Keratinocyte (primary cell): Measurements from ENCODE around the gene SCYGR4. TPM values are rescaled to one million over a fixed set of nuclear protein-coding genes. Genes with fewer than 3 reads are reported as not detected.

ENCODE experiments used
- DNase-seq: peaks from one replicate; pipeline ENCODE4 v3.0.0-alpha.2; 2011; ENCODE audit warnings: low read depth, missing footprints, low spot score
- FAIRE-seq: peaks from 2 replicates; lab custom pipeline; 2011; peaks lifted over from hg19 to GRCh38; lab: Jason Lieb, UNC
- H2AFZ ChIP-seq: 2 replicates; pipeline ENCODE4 v1.6.0; 2012; ENCODE audit warnings: low read length, control low read depth, inconsistent platforms; ENCODE audit not compliant: control insufficient read depth
- H3K27ac ChIP-seq: 2 replicates; pipeline ENCODE4 v1.5.1; 2011; ENCODE audit warnings: low read length; ENCODE audit not compliant: control insufficient read depth, insufficient read depth
- H3K27me3 ChIP-seq: 3 replicates; pipeline ENCODE4 v1.6.0; 2011; ENCODE audit warnings: low read length; ENCODE audit not compliant: control insufficient read depth, insufficient read depth; ENCODE audit errors: extremely low read depth
- H3K36me3 ChIP-seq, 2 experiments: 2 replicates in 1 of 2; 3 replicates in 1 of 2; pipeline ENCODE4 v1.5.1; 2011; ENCODE audit warnings: low read length in 2 of 2, mild to moderate bottlenecking in 1 of 2; ENCODE audit not compliant: control insufficient read depth in 2 of 2, insufficient read depth in 2 of 2; ENCODE audit errors: extremely low read depth in 1 of 2
- H3K4me1 ChIP-seq: 3 replicates; pipeline ENCODE4 v1.5.1; 2011; ENCODE audit warnings: low read length; ENCODE audit not compliant: control insufficient read depth, insufficient read depth; ENCODE audit errors: extremely low read depth
- H3K4me2 ChIP-seq: 3 replicates; pipeline ENCODE4 v1.6.0; 2011; ENCODE audit warnings: low read depth, low read length; ENCODE audit not compliant: control insufficient read depth, insufficient read depth; ENCODE audit errors: extremely low read depth
- H3K4me3 ChIP-seq, 3 experiments: fragments of 200-600 bp in 1 of 3; sonication (generic) in 1 of 3; 2 replicates in 2 of 3; 3 replicates in 1 of 3; pipeline ENCODE4 v1.5.1; 2011 to 2016; ENCODE audit warnings: low read length in 3 of 3, mild to moderate bottlenecking in 3 of 3, control low read depth in 2 of 3, inconsistent platforms in 1 of 3, low read depth in 1 of 3, mixed read lengths in 1 of 3, mixed run types in 1 of 3, moderate library complexity in 1 of 3; ENCODE audit not compliant: control insufficient read depth in 2 of 3, insufficient read depth in 2 of 3; ENCODE audit errors: extremely low read depth in 1 of 3
- H3K79me2 ChIP-seq: 2 replicates; pipeline ENCODE4 v1.6.0; 2012; ENCODE audit warnings: low read length; ENCODE audit not compliant: control insufficient read depth, insufficient read depth
- H3K9ac ChIP-seq: 3 replicates; pipeline ENCODE4 v1.6.0; 2011; ENCODE audit warnings: low read length; ENCODE audit not compliant: control insufficient read depth, insufficient read depth; ENCODE audit errors: extremely low read depth
- H3K9me1 ChIP-seq: 3 replicates; pipeline ENCODE4 v1.6.0; 2011; ENCODE audit warnings: low read length; ENCODE audit not compliant: control insufficient read depth, insufficient read depth; ENCODE audit errors: extremely low read depth
- H3K9me3 ChIP-seq: 2 replicates; pipeline ENCODE4 v1.5.1; 2012; ENCODE audit warnings: low read depth, low read length; ENCODE audit not compliant: control insufficient read depth
- H4K20me1 ChIP-seq: 3 replicates; pipeline ENCODE4 v1.6.0; 2011; ENCODE audit warnings: low read length; ENCODE audit not compliant: control insufficient read depth, insufficient read depth; ENCODE audit errors: extremely low read depth
- CTCF ChIP-seq, 3 experiments: IDR thresholded peaks in 1 of 3; conservative IDR thresholded peaks in 1 of 3; optimal IDR thresholded peaks in 1 of 3; 2 replicates in 2 of 3; 3 replicates in 1 of 3; pipeline versions ENCODE3 to v1.5.1; 2011; ENCODE audit warnings: low read length in 3 of 3, mild to moderate bottlenecking in 3 of 3, moderate library complexity in 2 of 3, control low read depth in 1 of 3, inconsistent platforms in 1 of 3; ENCODE audit not compliant: insufficient read depth in 2 of 3; ENCODE audit errors: extremely low read depth in 1 of 3
- EZH2 ChIP-seq: IDR thresholded peaks from one replicate; pipeline ENCODE4 v1.6.1; 2012; ENCODE audit warnings: inconsistent platforms, mild to moderate bottlenecking, low read length, moderate library complexity
- dilution Hi-C: fragments of 300-500 bp; cut with MboI; formaldehyde crosslinking; loops from one replicate; pipeline ENCODE4 v1.7.0; 2020; ENCODE audit warnings: low sequenced_read_pairs; ENCODE audit not compliant: extremely low pct_ligation_motif_present
- polyA plus RNA-seq, 5 experiments: library from polyadenylated mRNA; depleted of rRNA in 3 of 5; stranded (reverse) in 3 of 5; stranded (forward) in 1 of 5; unstranded in 1 of 5; fragments of >200 nt; gene quantifications; 1 replicate in 1 of 5; 2 replicates in 3 of 5; 3 replicates in 1 of 5; pipeline versions ENCODE4 v1.2.1 to v1.2.3, GENCODE V29; 2011 to 2012; ENCODE audit warnings: missing spikeins in 2 of 5, low read depth in 1 of 5, low replicate concordance in 1 of 5

The SCYGR4 gene
- polyA plus RNA-seq, 1 donor (not counting 4 experiments of a cell fraction or from before 2014, with no cell fraction given) = not detected

- Histone ChIP-seq H3K36me3 (no peaks in the 10 kb centered on the region), H3K9me3 (no peaks in the 10 kb centered on the region), H3K9me1 (no peaks in the 10 kb centered on the region), H2AFZ (no peak overlapping the region), H3K9ac (no peak overlapping the region), H3K4me2 (no peak overlapping the region), H3K27me3 (no peaks in the 10 kb centered on the region), H4K20me1 (no peaks in the 10 kb centered on the region), H3K27ac (no peak overlapping the region), H3K4me3 (no peak overlapping the region), H3K79me2 (no peaks in the 10 kb centered on the region), H3K4me1 (peaks cover 3% of the 10 kb centered on the region)
- dilution Hi-C loops = no loop called here
- FAIRE-seq (no peak), DNase-seq (no peak)
- TF ChIP-seq CTCF (optimal IDR thresholded peaks at IDR 0.05 in 1 of 3, IDR thresholded peaks at IDR 0.05 in 1 of 3, conservative IDR thresholded peaks at IDR 0.05 in 1 of 3; ENCODE audit: extremely low read depth in 1 of 3, insufficient read depth in 2 of 3, low read length in 3 of 3) = no peak
- no peak for TF ChIP-seq EZH2
Measured at GRCh38 chr2:227653419-227653818, 36.1 kb downstream of the SCYGR4 start.

- no peaks in the 10 kb centered on the region for H3K9me1 ChIP-seq
- no peaks in the 10 kb centered on the region for H3K27me3 ChIP-seq
- DNase-seq (no peak), FAIRE-seq (no peak)
- no peak overlapping the region for H2AFZ ChIP-seq
- peaks cover 3% of the 10 kb centered on the region for H3K4me1 ChIP-seq
- no peaks in the 10 kb centered on the region for H3K79me2 ChIP-seq
- no peak overlapping the region for H3K27ac ChIP-seq
- no peaks in the 10 kb centered on the region for H3K36me3 ChIP-seq
- dilution Hi-C loops = no loop called here
- H3K4me3 ChIP-seq = no peak overlapping the region
- H3K4me2 ChIP-seq = no peak overlapping the region
- no peaks in the 10 kb centered on the region for H4K20me1 ChIP-seq
- TF ChIP-seq EZH2 = no peak
- H3K9me3 ChIP-seq = no peaks in the 10 kb centered on the region
- H3K9ac ChIP-seq = no peak overlapping the region
Measured at GRCh38 chr2:227654426-227654825, 37.1 kb downstream of the SCYGR4 start.

- Histone ChIP-seq H3K79me2 (no peaks in the 10 kb centered on the region), H3K9me3 (no peaks in the 10 kb centered on the region), H3K9ac (no peak overlapping the region), H3K4me2 (no peak overlapping the region), H3K4me1 (peaks cover 3% of the 10 kb centered on the region), H2AFZ (no peak overlapping the region), H4K20me1 (no peaks in the 10 kb centered on the region), H3K9me1 (no peaks in the 10 kb centered on the region), H3K27ac (no peak overlapping the region), H3K36me3 (no peaks in the 10 kb centered on the region), H3K27me3 (no peaks in the 10 kb centered on the region), H3K4me3 (no peak overlapping the region)
- DNase-seq (peak; percentile 54), FAIRE-seq (peak; percentile 73)
- dilution Hi-C loops = no loop called here
- TF ChIP-seq CTCF (optimal IDR thresholded peaks at IDR 0.05 in 1 of 3, IDR thresholded peaks at IDR 0.05 in 1 of 3, conservative IDR thresholded peaks at IDR 0.05 in 1 of 3; ENCODE audit: extremely low read depth in 1 of 3, insufficient read depth in 2 of 3, low read length in 3 of 3) (no peak), EZH2 (no peak)
Measured at GRCh38 chr2:227655454-227655853, 38.2 kb downstream of the SCYGR4 start.
